Keratinocyte (primary cell): ENCODE results near the gene PABPN1L.

Experiments
- EZH2 ChIP-seq: IDR thresholded peaks from one replicate; pipeline ENCODE4 v1.6.1; 2012; ENCODE audit warnings: inconsistent platforms, mild to moderate bottlenecking, low read length, moderate library complexity
- TF ChIP-seq, protein P1 (sequence below), 3 experiments: IDR thresholded peaks in 1 of 3; conservative IDR thresholded peaks in 1 of 3; optimal IDR thresholded peaks in 1 of 3; 2 replicates in 2 of 3; 3 replicates in 1 of 3; pipeline versions ENCODE3 to v1.5.1; 2011; ENCODE audit warnings: low read length in 3 of 3, mild to moderate bottlenecking in 3 of 3, moderate library complexity in 2 of 3, control low read depth in 1 of 3, inconsistent platforms in 1 of 3; ENCODE audit not compliant: insufficient read depth in 2 of 3; ENCODE audit errors: extremely low read depth in 1 of 3

DNA sequence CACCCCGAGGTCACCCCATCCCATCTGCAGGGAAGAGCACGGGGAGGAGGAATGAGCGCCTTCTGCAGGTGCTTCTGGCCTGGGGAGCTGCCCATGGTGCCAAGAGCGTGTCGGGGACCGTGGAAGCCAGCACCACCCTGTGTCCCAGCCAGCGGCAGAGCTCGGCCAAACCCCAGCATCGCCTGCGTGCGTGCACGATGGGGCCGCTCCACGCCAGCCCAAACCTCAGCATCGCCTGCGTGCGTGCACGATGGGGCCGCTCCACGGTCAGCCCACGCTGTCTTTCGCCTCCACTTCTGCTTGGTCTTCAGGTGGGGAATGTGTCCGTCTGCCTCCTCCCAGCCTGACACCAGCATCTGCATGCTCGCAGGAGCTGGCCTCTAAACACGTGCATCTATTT, 23.7 kb downstream of the PABPN1L start:
- TF ChIP-seq, protein P1, sequence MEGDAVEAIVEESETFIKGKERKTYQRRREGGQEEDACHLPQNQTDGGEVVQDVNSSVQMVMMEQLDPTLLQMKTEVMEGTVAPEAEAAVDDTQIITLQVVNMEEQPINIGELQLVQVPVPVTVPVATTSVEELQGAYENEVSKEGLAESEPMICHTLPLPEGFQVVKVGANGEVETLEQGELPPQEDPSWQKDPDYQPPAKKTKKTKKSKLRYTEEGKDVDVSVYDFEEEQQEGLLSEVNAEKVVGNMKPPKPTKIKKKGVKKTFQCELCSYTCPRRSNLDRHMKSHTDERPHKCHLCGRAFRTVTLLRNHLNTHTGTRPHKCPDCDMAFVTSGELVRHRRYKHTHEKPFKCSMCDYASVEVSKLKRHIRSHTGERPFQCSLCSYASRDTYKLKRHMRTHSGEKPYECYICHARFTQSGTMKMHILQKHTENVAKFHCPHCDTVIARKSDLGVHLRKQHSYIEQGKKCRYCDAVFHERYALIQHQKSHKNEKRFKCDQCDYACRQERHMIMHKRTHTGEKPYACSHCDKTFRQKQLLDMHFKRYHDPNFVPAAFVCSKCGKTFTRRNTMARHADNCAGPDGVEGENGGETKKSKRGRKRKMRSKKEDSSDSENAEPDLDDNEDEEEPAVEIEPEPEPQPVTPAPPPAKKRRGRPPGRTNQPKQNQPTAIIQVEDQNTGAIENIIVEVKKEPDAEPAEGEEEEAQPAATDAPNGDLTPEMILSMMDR (optimal IDR thresholded peaks at IDR 0.05 in 1 of 3, IDR thresholded peaks at IDR 0.05 in 1 of 3, conservative IDR thresholded peaks at IDR 0.05 in 1 of 3; ENCODE audit: extremely low read depth in 1 of 3, insufficient read depth in 2 of 3, low read length in 3 of 3) = no peak
- TF ChIP-seq EZH2 = no peak
